Testis (tissue), 3 donors: ENCODE measurements around the gene TENM4. TPM values are rescaled to one million over a fixed set of nuclear protein-coding genes. Genes with fewer than 3 reads are reported as not detected.

ENCODE experiments used
- DNase-seq: peaks from one replicate; pipeline ENCODE4 v3.0.0-alpha.2; 2019
- H3K27ac ChIP-seq, 2 donors: fragments of 200-600 bp; sonication (generic); one replicate each; pipeline ENCODE4 v1.5.1; 2019
- H3K27me3 ChIP-seq: fragments of 200-600 bp; sonication (generic); one replicate; pipeline ENCODE4 v1.5.1; 2019
- H3K36me3 ChIP-seq: fragments of 200-600 bp; sonication (generic); one replicate; pipeline ENCODE4 v1.5.1; 2017; ENCODE audit warnings: low read depth; ENCODE audit errors: missing control alignments
- H3K4me1 ChIP-seq: fragments of 200-600 bp; sonication (generic); one replicate; pipeline ENCODE4 v1.5.1; 2019
- H3K4me3 ChIP-seq, 2 donors: fragments of 200-600 bp; sonication (generic); one replicate each; pipeline ENCODE4 v1.5.1; 2017 to 2019
- H3K9me3 ChIP-seq: fragments of 200-600 bp; sonication (generic); one replicate; pipeline ENCODE4 v1.5.1; 2017
- POLR2A ChIP-seq: fragments of 450-650 bp; IDR thresholded peaks from one replicate; pipeline ENCODE4 v1.6.1; 2017; ENCODE audit warnings: antibody characterized with exemption, mild to moderate bottlenecking, moderate library complexity
- WGBS, 2 donors: methylation state at CpG; one replicate each; pipeline ENCODE4 v1.1.5; 2018; 5-methylcytosine and 5-hydroxymethylcytosine counted together
- intact Hi-C: fragments of 100-400 bp; cut with DNase I; formaldehyde crosslinking; loops from one replicate; pipeline ENCODE4 v1.15.1; 2023; ENCODE audit warnings: low total_unique reads
- polyA plus RNA-seq: library from polyadenylated mRNA; stranded (reverse); fragments of 350-450 nt; fragmentation: Illumina TruSeq; extraction: RNeasy Lipid Tissue Mini Kit (QIAGEN cat#74804); gene quantifications from one replicate; pipeline ENCODE4 v1.2.3, GENCODE V29; 2014; ENCODE audit warnings: low read depth, low replicate concordance; ENCODE audit not compliant: insufficient read depth
- total RNA-seq, 2 donors: library from RNA; depleted of rRNA; stranded (reverse); fragments of >200 nt; gene quantifications; one replicate each; pipeline ENCODE4 v1.2.3, GENCODE V29; 2016
- TF ChIP-seq, protein P1 (sequence below), 3 experiments: fragments of 450-650 bp in 2 of 3; fragments of 200-600 bp in 1 of 3; sonication (generic) in 1 of 3; IDR thresholded peaks; one replicate each; pipeline ENCODE4 v1.5.1; 2016 to 2019; ENCODE audit warnings: antibody characterized with exemption in 3 of 3, mild to moderate bottlenecking in 2 of 3, moderate library complexity in 1 of 3

Gene TENM4
- total and polyA plus RNA-seq, 3 donors from 2014 or later: 10.6 to 17.9 (median 11.4) TPM

DNA sequence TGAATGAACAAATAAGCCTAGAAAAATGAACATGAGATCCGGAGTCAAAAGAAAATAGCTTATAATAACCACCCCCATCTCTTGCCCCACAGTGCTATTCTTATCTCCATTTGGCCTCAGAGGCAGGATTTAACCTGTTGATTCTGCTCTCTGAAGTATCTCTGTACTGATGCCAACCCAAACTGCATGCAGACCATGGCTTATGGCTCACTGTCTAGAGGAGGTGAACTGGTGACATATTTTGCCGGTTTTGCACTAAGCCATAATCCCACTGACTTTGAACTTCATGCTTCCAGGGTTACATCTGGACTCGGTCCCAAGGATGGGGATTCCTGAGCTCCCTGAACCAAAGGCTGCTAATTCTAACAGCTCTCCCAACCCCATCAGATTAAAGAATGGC is 397.1 kb downstream of the TENM4 start:
- H3K4me1 ChIP-seq: no peaks in the 10 kb centered on the region
- no peak overlapping the region for H3K4me3 ChIP-seq
- intact Hi-C loops: no loop called here
- no peaks in the 10 kb centered on the region for H3K9me3 ChIP-seq
- WGBS, 2 donors: 76 to 88% methylated on average over 2 to 3 of the region's 3 CpGs
- no peak for TF ChIP-seq POLR2A
- TF ChIP-seq, protein P1, sequence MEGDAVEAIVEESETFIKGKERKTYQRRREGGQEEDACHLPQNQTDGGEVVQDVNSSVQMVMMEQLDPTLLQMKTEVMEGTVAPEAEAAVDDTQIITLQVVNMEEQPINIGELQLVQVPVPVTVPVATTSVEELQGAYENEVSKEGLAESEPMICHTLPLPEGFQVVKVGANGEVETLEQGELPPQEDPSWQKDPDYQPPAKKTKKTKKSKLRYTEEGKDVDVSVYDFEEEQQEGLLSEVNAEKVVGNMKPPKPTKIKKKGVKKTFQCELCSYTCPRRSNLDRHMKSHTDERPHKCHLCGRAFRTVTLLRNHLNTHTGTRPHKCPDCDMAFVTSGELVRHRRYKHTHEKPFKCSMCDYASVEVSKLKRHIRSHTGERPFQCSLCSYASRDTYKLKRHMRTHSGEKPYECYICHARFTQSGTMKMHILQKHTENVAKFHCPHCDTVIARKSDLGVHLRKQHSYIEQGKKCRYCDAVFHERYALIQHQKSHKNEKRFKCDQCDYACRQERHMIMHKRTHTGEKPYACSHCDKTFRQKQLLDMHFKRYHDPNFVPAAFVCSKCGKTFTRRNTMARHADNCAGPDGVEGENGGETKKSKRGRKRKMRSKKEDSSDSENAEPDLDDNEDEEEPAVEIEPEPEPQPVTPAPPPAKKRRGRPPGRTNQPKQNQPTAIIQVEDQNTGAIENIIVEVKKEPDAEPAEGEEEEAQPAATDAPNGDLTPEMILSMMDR (IDR thresholded peaks at IDR 0.05): no peak
- H3K36me3 ChIP-seq: no peaks in the 10 kb centered on the region
- no peaks in the 10 kb centered on the region for H3K27me3 ChIP-seq
- H3K27ac ChIP-seq: no peak overlapping the region
- DNase-seq: no peak

DNA sequence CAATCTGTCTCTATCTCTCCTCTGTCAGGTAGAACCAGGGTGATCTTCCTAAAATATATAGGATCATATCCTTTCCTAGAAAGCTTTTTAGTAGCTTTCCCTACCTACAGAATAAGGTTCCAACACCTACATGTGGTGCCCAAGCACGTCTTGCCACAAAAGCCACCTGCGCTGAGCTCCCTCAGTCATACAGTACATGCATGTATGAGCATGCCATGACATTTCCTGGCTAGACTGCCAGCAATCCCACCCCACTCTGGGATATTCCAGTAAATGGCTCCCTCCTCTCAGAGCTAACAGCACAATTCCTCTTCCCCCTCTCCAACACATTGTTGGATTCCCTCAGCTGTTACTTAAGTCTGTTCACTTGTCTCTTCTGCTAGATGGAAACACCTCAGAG is 398.0 kb downstream of the TENM4 start:
- H3K36me3 ChIP-seq: no peaks in the 10 kb centered on the region
- no peaks in the 10 kb centered on the region for H3K9me3 ChIP-seq
- DNase-seq: no peak
- TF ChIP-seq, protein P1 (IDR thresholded peaks at IDR 0.05): no peak
- TF ChIP-seq POLR2A: no peak
- no peak overlapping the region for H3K27ac ChIP-seq
- no peak overlapping the region for H3K4me3 ChIP-seq
- WGBS, 2 donors: 94 to 97% methylated on average over 2 of the region's 2 CpGs
- H3K4me1 ChIP-seq: no peaks in the 10 kb centered on the region
- H3K27me3 ChIP-seq: no peaks in the 10 kb centered on the region
- intact Hi-C loops: no loop called here

DNA sequence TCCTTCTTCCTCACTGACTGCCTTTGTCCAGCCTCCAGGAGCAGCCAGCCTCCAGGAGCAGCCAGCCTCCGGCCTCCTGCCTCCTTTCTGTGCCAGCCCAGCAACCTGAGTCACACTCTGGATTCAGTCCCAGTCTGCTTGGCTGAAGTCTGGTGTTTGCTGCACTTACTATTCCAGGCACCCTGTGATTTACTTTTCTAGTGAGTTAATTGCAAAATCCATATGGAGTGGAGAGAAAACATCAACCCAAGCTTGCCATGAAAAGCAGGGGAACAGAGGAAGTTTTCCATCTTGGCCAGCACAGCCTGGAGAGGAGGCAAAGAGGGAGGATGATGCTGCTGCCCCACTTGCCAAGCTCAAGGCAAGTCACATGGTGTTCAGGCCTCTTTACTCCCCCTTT is 400.5 kb downstream of the TENM4 start:
- no peaks in the 10 kb centered on the region for H3K27me3 ChIP-seq
- no peaks in the 10 kb centered on the region for H3K4me1 ChIP-seq
- no peak overlapping the region for H3K4me3 ChIP-seq
- no peak for DNase-seq
- 91 to 93% methylated on average over 1 of the region's 1 CpG for WGBS, 2 donors
- TF ChIP-seq, protein P1 (IDR thresholded peaks at IDR 0.05): no peak
- no peak for TF ChIP-seq POLR2A
- H3K27ac ChIP-seq: no peak overlapping the region
- intact Hi-C loops: no loop called here
- H3K36me3 ChIP-seq: no peaks in the 10 kb centered on the region
- no peaks in the 10 kb centered on the region for H3K9me3 ChIP-seq

DNA sequence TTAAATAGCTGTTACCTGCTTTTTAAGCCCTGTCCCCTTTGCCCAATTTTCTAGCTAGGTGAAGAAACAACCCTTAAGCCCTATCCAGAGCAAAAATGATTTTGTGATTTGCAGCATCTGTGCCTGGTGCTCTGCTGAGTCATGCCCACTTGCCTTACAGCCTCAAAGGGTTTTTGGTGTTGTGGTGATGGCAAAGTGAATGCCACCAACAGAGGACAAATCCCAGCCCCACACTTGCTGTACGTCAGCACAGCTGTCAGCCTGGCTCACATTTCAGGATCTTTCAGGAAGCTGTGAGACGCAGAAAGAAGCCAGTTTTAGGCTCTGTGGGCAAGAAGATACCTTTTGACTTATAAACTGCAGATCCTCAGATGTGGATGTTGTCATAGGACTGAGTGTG is 401.7 kb downstream of the TENM4 start:
- WGBS, 2 donors: 88 to 100% methylated on average over 2 of the region's 2 CpGs
- no peaks in the 10 kb centered on the region for H3K36me3 ChIP-seq
- H3K4me3 ChIP-seq: no peak overlapping the region
- no peaks in the 10 kb centered on the region for H3K27me3 ChIP-seq
- no peaks in the 10 kb centered on the region for H3K9me3 ChIP-seq
- intact Hi-C loops: no loop called here
- no peak for TF ChIP-seq POLR2A
- TF ChIP-seq, protein P1 (IDR thresholded peaks at IDR 0.05): no peak
- H3K4me1 ChIP-seq: no peaks in the 10 kb centered on the region
- H3K27ac ChIP-seq: no peak overlapping the region
- no peak for DNase-seq

DNA sequence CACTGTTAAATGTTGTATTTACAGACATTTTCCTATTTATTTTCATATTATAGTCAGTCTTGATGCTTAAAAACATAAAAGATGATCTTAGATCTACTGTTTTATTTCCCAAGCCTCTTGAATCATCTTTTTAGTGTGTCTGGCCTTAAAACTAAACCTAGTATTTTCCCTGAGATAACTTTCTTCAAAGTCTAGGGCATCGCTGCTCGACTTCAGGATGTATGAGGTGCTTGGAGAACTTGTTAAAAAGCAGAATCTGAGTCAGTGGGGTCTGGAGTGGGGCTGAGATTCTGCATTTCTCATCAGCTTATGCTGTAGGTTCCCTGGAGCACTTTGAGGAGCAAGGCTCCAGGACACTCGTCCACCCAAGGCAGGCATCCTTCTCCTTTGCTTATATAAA is 404.9 kb downstream of the TENM4 start:
- WGBS, 2 donors: 62 to 64% methylated on average over 3 of the region's 3 CpGs
- no peaks in the 10 kb centered on the region for H3K27me3 ChIP-seq
- no peak for DNase-seq
- no peak overlapping the region for H3K4me3 ChIP-seq
- no peaks in the 10 kb centered on the region for H3K4me1 ChIP-seq
- intact Hi-C loops: no loop called here
- TF ChIP-seq, protein P1 (IDR thresholded peaks at IDR 0.05): no peak
- no peak for TF ChIP-seq POLR2A
- H3K36me3 ChIP-seq: no peaks in the 10 kb centered on the region
- no peak overlapping the region for H3K27ac ChIP-seq
- H3K9me3 ChIP-seq: no peaks in the 10 kb centered on the region
